Measurements from ENCODE around the gene SH2D5.

Gene SH2D5

GRCh38 chr1:20684050-20684620 is 48.4 kb downstream of the SH2D5 start:
- no peak for TF ChIP-seq CTCF (IDR thresholded peaks at IDR 0.05)

GRCh38 chr1:20683614-20684013 is 48.9 kb downstream of the SH2D5 start:
- TF ChIP-seq CTCF (IDR thresholded peaks at IDR 0.05) = no peak

- no peak for TF ChIP-seq CTCF (IDR thresholded peaks at IDR 0.05)
These were observed 49.8 kb downstream of the SH2D5 start for GRCh38 chr1:20682571-20683236.

- no peak for TF ChIP-seq CTCF (IDR thresholded peaks at IDR 0.05)
These were observed 50.5 kb downstream of the SH2D5 start for GRCh38 chr1:20681999-20682398.

- no peak for TF ChIP-seq CTCF (IDR thresholded peaks at IDR 0.05)
These were observed 52.2 kb downstream of the SH2D5 start for GRCh38 chr1:20680269-20680668.

GRCh38 chr1:20678599-20678998 is 53.9 kb downstream of the SH2D5 start:
- no peak for TF ChIP-seq CTCF (IDR thresholded peaks at IDR 0.05)

- no peak for TF ChIP-seq CTCF (IDR thresholded peaks at IDR 0.05)
These were observed 60.3 kb downstream of the SH2D5 start for GRCh38 chr1:20672265-20672632.

GRCh38 chr1:20670936-20671335 is 61.6 kb downstream of the SH2D5 start:
- TF ChIP-seq CTCF (IDR thresholded peaks at IDR 0.05) = no peak
